Activated CD4-positive, alpha-beta T cell treated with anti-CD3 and anti-CD28 coated beads, Interleukin-2, amount 10 ng/mL, durations not matched to agents 7 days and 5 days (primary cell): ENCODE data around the gene RPRD1A. TPM values are rescaled to one million over a fixed set of nuclear protein-coding genes. Genes with fewer than 3 reads are reported as not detected.
"Not testable (repeated sequence)": the region's sequence is repeated elsewhere in the genome, so short reads cannot be mapped to it uniquely, and the experiment has no call there.

ENCODE experiments used
- CTCF ChIA-PET: fragments of 350-600 bp; sonication (Branson Sonifier 250); formaldehyde crosslinking; loops from one replicate; lab custom pipeline; 2021; ENCODE audit warnings: antibody characterized with exemption; lab: Charles Lee
- POLR2A ChIA-PET: fragments of 350-600 bp; sonication (Branson Sonifier 250); formaldehyde crosslinking; loops from one replicate; lab custom pipeline; 2021; ENCODE audit warnings: antibody characterized with exemption; lab: Charles Lee
- DNase-seq: peaks from one replicate; pipeline ENCODE4 v3.0.0-alpha.2; 2020
- H3K27ac Mint-ChIP-seq: one replicate; pipeline ENCODE4 v1.8.0; 2021; ENCODE audit warnings: mild to moderate bottlenecking, moderate library complexity, mixed read lengths
- H3K27me3 Mint-ChIP-seq: one replicate; pipeline ENCODE4 v1.8.0; 2021; ENCODE audit warnings: mixed read lengths
- H3K36me3 Mint-ChIP-seq: one replicate; pipeline ENCODE4 v1.8.0; 2021; ENCODE audit warnings: low read depth, mixed read lengths
- H3K4me1 Mint-ChIP-seq: one replicate; pipeline ENCODE4 v1.8.0; 2021; ENCODE audit warnings: mixed read lengths
- H3K4me3 Mint-ChIP-seq: one replicate; pipeline ENCODE4 v1.8.0; 2021; ENCODE audit warnings: mild to moderate bottlenecking, moderate library complexity, mixed read lengths
- H3K9me3 Mint-ChIP-seq: one replicate; pipeline ENCODE4 v1.8.0; 2021; ENCODE audit warnings: mixed read lengths
- total RNA-seq, 2 experiments: library from RNA; stranded (reverse); gene quantifications; one replicate each; pipeline ENCODE4 v1.2.3, GENCODE V29; 2021

RPRD1A gene
- total RNA-seq, 2 experiments from 2014 or later, result 29.2 to 29.4 TPM

GRCh38 chr18:36095936-36096519 lies 28.7 kb upstream of the RPRD1A start:
- Mint-ChIP-seq H3K27me3 (peaks cover 12% of the 10 kb centered on the region), H3K36me3 (no peaks in the 10 kb centered on the region), H3K9me3 (no peaks in the 10 kb centered on the region), H3K27ac (peak overlapping the region; percentile 26), H3K4me1 (peaks cover 11% of the 10 kb centered on the region), H3K4me3 (no peak overlapping the region)
- ChIA-PET CTCF (interaction anchor here (0.8 to 1.2 kb wide), 7 partner anchors 9 to 187 kb away, joined by 3 to 5 read pairs (median 3); no protein-coding TSS in a partner anchor), POLR2A (no interaction called here)
- DNase-seq, result peak; percentile 20

GRCh38 chr18:36094431-36094830 lies 27.1 kb upstream of the RPRD1A start:
- Mint-ChIP-seq H3K4me3 (no peak overlapping the region), H3K9me3 (no peaks in the 10 kb centered on the region), H3K4me1 (peaks cover 11% of the 10 kb centered on the region), H3K27ac (no peak overlapping the region), H3K27me3 (peaks cover 13% of the 10 kb centered on the region), H3K36me3 (no peaks in the 10 kb centered on the region)
- POLR2A ChIA-PET, result no interaction called here
- CTCF ChIA-PET, result no interaction called here
- DNase-seq, result no peak

- H3K4me3 Mint-ChIP-seq, POLR2A ChIA-PET, H3K36me3 Mint-ChIP-seq, H3K9me3 Mint-ChIP-seq, H3K27ac Mint-ChIP-seq, CTCF ChIA-PET, DNase-seq: not testable (repeated sequence)
- peaks cover 11% of the 10 kb centered on the region for H3K4me1 Mint-ChIP-seq
- peaks cover 13% of the 10 kb centered on the region for H3K27me3 Mint-ChIP-seq
Measured at GRCh38 chr18:36092116-36092515, 24.8 kb upstream of the RPRD1A start.

GRCh38 chr18:36089001-36089400 lies 21.6 kb upstream of the RPRD1A start:
- CTCF ChIA-PET, result interaction anchor here (0.7 kb wide), 1 partner anchor 202 kb away, joined by 3 read pairs; no protein-coding TSS in a partner anchor

DNA sequence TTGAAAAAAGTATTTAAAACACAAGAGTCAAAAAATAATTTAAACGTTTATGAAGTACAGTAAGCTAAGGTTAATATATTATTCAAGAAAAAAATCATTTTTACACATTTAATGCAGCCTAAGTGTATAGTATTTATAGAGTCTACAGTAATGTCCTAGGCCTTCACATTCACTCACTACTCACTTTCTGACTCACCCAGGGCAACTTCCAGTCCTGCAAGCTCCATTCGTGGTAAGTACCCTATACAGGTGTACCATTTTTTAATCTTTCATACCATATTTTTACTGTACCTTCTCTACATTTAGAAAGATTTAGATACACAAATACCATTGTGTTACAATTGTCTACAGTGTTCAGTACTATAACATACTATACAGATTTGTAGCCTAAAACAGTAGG lies 20.9 kb upstream of the RPRD1A start:
- peaks cover 15% of the 10 kb centered on the region for H3K4me1 Mint-ChIP-seq
- POLR2A ChIA-PET, result no interaction called here
- no peak overlapping the region for H3K4me3 Mint-ChIP-seq
- no peak for DNase-seq
- CTCF ChIA-PET, result no interaction called here
- no peaks in the 10 kb centered on the region for H3K9me3 Mint-ChIP-seq
- peaks cover 3% of the 10 kb centered on the region for H3K27me3 Mint-ChIP-seq
- H3K27ac Mint-ChIP-seq, result no peak overlapping the region
- no peaks in the 10 kb centered on the region for H3K36me3 Mint-ChIP-seq

More at GRCh38 chr18:36089001-36089400, 21.6 kb upstream of the RPRD1A start:
- POLR2A ChIA-PET, result no interaction called here
- no peaks in the 10 kb centered on the region for H3K36me3 Mint-ChIP-seq
- H3K4me3 Mint-ChIP-seq, result no peak overlapping the region
- H3K4me1 Mint-ChIP-seq, result peaks cover 13% of the 10 kb centered on the region
- H3K9me3 Mint-ChIP-seq, result no peaks in the 10 kb centered on the region
- no peak for DNase-seq
- H3K27ac Mint-ChIP-seq, result no peak overlapping the region
- peaks cover 5% of the 10 kb centered on the region for H3K27me3 Mint-ChIP-seq

GRCh38 chr18:36086186-36086585 lies 18.8 kb upstream of the RPRD1A start:
- POLR2A ChIA-PET, result interaction anchor here (0.6 kb wide), 1 partner anchor 19 kb away, joined by 4 read pairs; no protein-coding TSS in a partner anchor
- CTCF ChIA-PET, result interaction anchor here (1.0 to 1.3 kb wide), 2 partner anchors 10 to 33 kb away, joined by 3 to 4 read pairs; no protein-coding TSS in a partner anchor

GRCh38 chr18:36085195-36085594 lies 17.8 kb upstream of the RPRD1A start:
- ChIA-PET POLR2A (no interaction called here), CTCF (interaction anchor here (1.0 to 1.3 kb wide), 2 partner anchors 11 to 32 kb away, joined by 3 to 4 read pairs; no protein-coding TSS in a partner anchor)
- H3K4me1 Mint-ChIP-seq, result peaks cover 15% of the 10 kb centered on the region
- H3K9me3 Mint-ChIP-seq, result peaks cover 8% of the 10 kb centered on the region
- no peak overlapping the region for H3K27ac Mint-ChIP-seq
- H3K27me3 Mint-ChIP-seq, result peaks cover 12% of the 10 kb centered on the region
- DNase-seq, result no peak
- H3K36me3 Mint-ChIP-seq, result peaks cover 1% of the 10 kb centered on the region
- H3K4me3 Mint-ChIP-seq, result no peak overlapping the region

More at GRCh38 chr18:36086186-36086585, 18.8 kb upstream of the RPRD1A start:
- H3K4me1 Mint-ChIP-seq, result peaks cover 15% of the 10 kb centered on the region
- H3K27ac Mint-ChIP-seq, result no peak overlapping the region
- peaks cover 1% of the 10 kb centered on the region for H3K9me3 Mint-ChIP-seq
- no peak overlapping the region for H3K4me3 Mint-ChIP-seq
- peaks cover 7% of the 10 kb centered on the region for H3K27me3 Mint-ChIP-seq
- no peak for DNase-seq
- H3K36me3 Mint-ChIP-seq, result no peaks in the 10 kb centered on the region

- H3K4me1 Mint-ChIP-seq, result peaks cover 15% of the 10 kb centered on the region
- H3K27me3 Mint-ChIP-seq, result peaks cover 12% of the 10 kb centered on the region
- peaks cover 8% of the 10 kb centered on the region for H3K9me3 Mint-ChIP-seq
- no peak for DNase-seq
- H3K36me3 Mint-ChIP-seq, result peaks cover 1% of the 10 kb centered on the region
- H3K27ac Mint-ChIP-seq, result no peak overlapping the region
- CTCF ChIA-PET, result no interaction called here
- POLR2A ChIA-PET, result no interaction called here
- no peak overlapping the region for H3K4me3 Mint-ChIP-seq
Measured at GRCh38 chr18:36083729-36084128, 16.4 kb upstream of the RPRD1A start.

GRCh38 chr18:36081118-36081517 lies 13.8 kb upstream of the RPRD1A start:
- H3K4me1 Mint-ChIP-seq, result peaks cover 15% of the 10 kb centered on the region
- CTCF ChIA-PET, DNase-seq, H3K27ac Mint-ChIP-seq, H3K4me3 Mint-ChIP-seq, H3K36me3 Mint-ChIP-seq, H3K9me3 Mint-ChIP-seq, POLR2A ChIA-PET: not testable (repeated sequence)
- H3K27me3 Mint-ChIP-seq, result peaks cover 14% of the 10 kb centered on the region

GRCh38 chr18:36078751-36079529 lies 11.6 kb upstream of the RPRD1A start:
- Mint-ChIP-seq H3K4me1 (peaks cover 12% of the 10 kb centered on the region), H3K27ac (no peak overlapping the region), H3K9me3 (peaks cover 8% of the 10 kb centered on the region), H3K4me3 (no peak overlapping the region), H3K36me3 (peaks cover 1% of the 10 kb centered on the region), H3K27me3 (peaks cover 17% of the 10 kb centered on the region)
- CTCF ChIA-PET, result interaction anchor here (1.1 kb wide), 1 partner anchor 17 kb away, joined by 3 read pairs; no protein-coding TSS in a partner anchor
- POLR2A ChIA-PET, result no interaction called here
- no peak for DNase-seq

GRCh38 chr18:36077764-36078163 lies 10.4 kb upstream of the RPRD1A start:
- DNase-seq, H3K4me1 Mint-ChIP-seq, H3K36me3 Mint-ChIP-seq, POLR2A ChIA-PET, CTCF ChIA-PET, H3K4me3 Mint-ChIP-seq, H3K27ac Mint-ChIP-seq, H3K9me3 Mint-ChIP-seq: not testable (repeated sequence)
- peaks cover 22% of the 10 kb centered on the region for H3K27me3 Mint-ChIP-seq

- Mint-ChIP-seq H3K36me3 (peaks cover 1% of the 10 kb centered on the region), H3K27ac (no peak overlapping the region), H3K4me1 (no peaks in the 10 kb centered on the region), H3K27me3 (peaks cover 16% of the 10 kb centered on the region), H3K9me3 (peaks cover 5% of the 10 kb centered on the region), H3K4me3 (no peak overlapping the region)
- no peak for DNase-seq
- POLR2A ChIA-PET, result no interaction called here
- CTCF ChIA-PET, result no interaction called here
Measured at GRCh38 chr18:36075862-36076587, 8.7 kb upstream of the RPRD1A start.
